H1 (cell line): ENCODE data around the gene TIAL1. TPM values are rescaled to one million over a fixed set of nuclear protein-coding genes. Genes with fewer than 3 reads are reported as not detected.

ENCODE experiments used
- CTCF ChIA-PET: fragments of 300-600 bp; sonication (Branson Sonifier 250); formaldehyde crosslinking; loops from one replicate; lab custom pipeline; 2021; ENCODE audit not compliant: partially characterized antibody; lab: Charles Lee
- POLR2A ChIA-PET: fragments of 300-600 bp; sonication (Branson Sonifier 250); formaldehyde crosslinking; loops from one replicate; lab custom pipeline; 2021; ENCODE audit warnings: inconsistent platforms; ENCODE audit not compliant: partially characterized antibody; lab: Charles Lee
- DNase-seq, 2 experiments: peaks; one replicate each; pipeline versions ENCODE4 v3.0.0 to v3.0.0-alpha.2; 2010 to 2022; ENCODE audit warnings: low spot score in 2 of 2, low read depth in 1 of 2, mixed read lengths in 1 of 2
- FAIRE-seq: peaks from 2 replicates; lab custom pipeline; 2011; peaks lifted over from hg19 to GRCh38; lab: Jason Lieb, UNC
- H2AFZ ChIP-seq: 2 replicates; pipeline ENCODE4 v1.8.1; 2012; ENCODE audit warnings: low read length, inconsistent platforms
- H2AK5ac ChIP-seq: 2 replicates; pipeline ENCODE4 v1.6.1; 2013; ENCODE audit warnings: low read depth, low read length
- H2BK120ac ChIP-seq: replicated peaks from 2 replicates; pipeline ENCODE3; 2013; ENCODE audit warnings: low read depth, low read length, inconsistent platforms
- H2BK12ac ChIP-seq: 2 replicates; pipeline ENCODE4 v1.6.1; 2013; ENCODE audit warnings: low read depth, low read length
- H2BK15ac ChIP-seq: 2 replicates; pipeline ENCODE4 v1.6.1; 2013; ENCODE audit warnings: low read length
- H2BK20ac ChIP-seq: 2 replicates; pipeline ENCODE4 v1.6.1; 2013; ENCODE audit warnings: low read length
- H2BK5ac ChIP-seq: 2 replicates; pipeline ENCODE4 v1.6.1; 2013; ENCODE audit warnings: low read depth, low read length
- H3K14ac ChIP-seq: 2 replicates; pipeline ENCODE4 v1.6.1; 2013; ENCODE audit warnings: inconsistent platforms; ENCODE audit not compliant: insufficient read length
- H3K18ac ChIP-seq: 2 replicates; pipeline ENCODE4 v1.6.1; 2013; ENCODE audit warnings: low read length; ENCODE audit errors: extremely low read depth
- H3K23ac ChIP-seq: 2 replicates; pipeline ENCODE4 v1.6.1; 2013; ENCODE audit warnings: inconsistent platforms; ENCODE audit not compliant: insufficient read length
- H3K23me2 ChIP-seq: 2 replicates; pipeline ENCODE4 v1.6.1; 2013; ENCODE audit warnings: low read depth, low read length
- H3K27ac ChIP-seq: 2 replicates; pipeline ENCODE4 v1.6.1; 2011; ENCODE audit warnings: low read depth, low read length, inconsistent platforms
- H3K27me3 ChIP-seq, 4 experiments: replicated peaks in 1 of 4; 1 replicate in 1 of 4; 2 replicates in 3 of 4; pipeline versions ENCODE4 v1.6.1 to v1.8.1; 2011 to 2013; ENCODE audit warnings: low read length in 3 of 4, mild to moderate bottlenecking in 3 of 4, inconsistent platforms in 2 of 4, mixed read lengths in 2 of 4, moderate library complexity in 1 of 4; ENCODE audit not compliant: control insufficient read depth in 3 of 4, insufficient read depth in 3 of 4; ENCODE audit errors: extremely low read depth in 1 of 4
- H3K36me3 ChIP-seq, 4 experiments: 2 replicates each; pipeline versions ENCODE4 v1.6.1 to v1.8.1; 2011 to 2013; ENCODE audit warnings: mild to moderate bottlenecking in 4 of 4, low read length in 3 of 4, moderate library complexity in 2 of 4, control low read depth in 1 of 4, inconsistent platforms in 1 of 4; ENCODE audit not compliant: insufficient read depth in 4 of 4, control insufficient read depth in 2 of 4
- H3K4ac ChIP-seq: replicated peaks from 2 replicates; pipeline ENCODE3; 2013; ENCODE audit warnings: low read length, low read depth, mixed read lengths, inconsistent platforms; ENCODE audit not compliant: insufficient read length
- H3K4me1 ChIP-seq, 4 experiments: replicated peaks in 1 of 4; 1 replicate in 1 of 4; 2 replicates in 3 of 4; pipeline versions ENCODE4 v1.6.1 to v1.8.1; 2011 to 2013; ENCODE audit warnings: low read length in 3 of 4, inconsistent platforms in 2 of 4, mixed read lengths in 1 of 4; ENCODE audit not compliant: insufficient read depth in 4 of 4, control insufficient read depth in 3 of 4
- H3K4me2 ChIP-seq, 2 experiments: 2 replicates each; pipeline versions ENCODE4 v1.6.1 to v1.8.1; 2011 to 2013; ENCODE audit warnings: low read depth in 2 of 2, low read length in 2 of 2, control low read depth in 1 of 2, inconsistent platforms in 1 of 2, mild to moderate bottlenecking in 1 of 2; ENCODE audit not compliant: insufficient read depth in 1 of 2
- H3K4me3 ChIP-seq, 4 experiments: fragments of 200-600, 300-600 bp in 1 of 4; sonication (generic), shearing (Covaris generic), sonication (Bioruptor Twin) in 1 of 4; 2 replicates each; pipeline versions ENCODE4 v1.5.1 to v1.8.1; 2011 to 2016; ENCODE audit warnings: low read length in 4 of 4, low read depth in 3 of 4, control low read depth in 2 of 4, inconsistent platforms in 2 of 4, mild to moderate bottlenecking in 2 of 4, mixed read lengths in 1 of 4, moderate library complexity in 1 of 4; ENCODE audit not compliant: insufficient read depth in 2 of 4; ENCODE audit errors: extremely low read depth in 1 of 4
- H3K56ac ChIP-seq: replicated peaks from 2 replicates; pipeline ENCODE3; 2013; ENCODE audit warnings: low read depth, mild to moderate bottlenecking, mixed read lengths, low read length, inconsistent platforms; ENCODE audit not compliant: insufficient read length
- H3K79me1 ChIP-seq: 2 replicates; pipeline ENCODE4 v1.6.1; 2013; ENCODE audit warnings: low read depth, low read length, control low read depth
- H3K79me2 ChIP-seq, 2 experiments: 2 replicates each; pipeline versions ENCODE4 v1.6.1 to v1.8.1; 2012 to 2013; ENCODE audit warnings: low read length in 2 of 2, mild to moderate bottlenecking in 2 of 2, inconsistent platforms in 1 of 2; ENCODE audit not compliant: insufficient read depth in 2 of 2, control insufficient read depth in 1 of 2
- H3K9ac ChIP-seq, 4 experiments: replicated peaks in 1 of 4; 1 replicate in 1 of 4; 2 replicates in 3 of 4; pipeline versions ENCODE4 v1.6.1 to v1.8.1; 2011 to 2013; ENCODE audit warnings: low read depth in 3 of 4, low read length in 3 of 4, control low read depth in 2 of 4, mild to moderate bottlenecking in 2 of 4, moderate library complexity in 2 of 4, inconsistent platforms in 1 of 4; ENCODE audit errors: extremely low read depth in 1 of 4
- H3K9me3 ChIP-seq, 2 experiments: 2 replicates each; pipeline versions ENCODE4 v1.6.1 to v1.8.1; 2012 to 2013; ENCODE audit warnings: mild to moderate bottlenecking in 2 of 2, moderate library complexity in 2 of 2, control low read depth in 1 of 2, inconsistent platforms in 1 of 2, low read depth in 1 of 2, low read length in 1 of 2, mixed read lengths in 1 of 2; ENCODE audit not compliant: insufficient read depth in 2 of 2
- H4K20me1 ChIP-seq, 2 experiments: replicated peaks in 1 of 2; 2 replicates each; pipeline versions ENCODE3 to v1.8.1; 2011 to 2013; ENCODE audit warnings: inconsistent platforms in 2 of 2, low read length in 2 of 2, mild to moderate bottlenecking in 1 of 2; ENCODE audit not compliant: insufficient read depth in 2 of 2, control insufficient read depth in 1 of 2
- H4K5ac ChIP-seq: 2 replicates; pipeline ENCODE4 v1.6.1; 2013; ENCODE audit warnings: low read length, low read depth, mixed read lengths, inconsistent platforms; ENCODE audit not compliant: insufficient read length
- H4K8ac ChIP-seq: 2 replicates; pipeline ENCODE4 v1.8.0; 2013; ENCODE audit warnings: mild to moderate bottlenecking, moderate library complexity, low read length, inconsistent platforms; ENCODE audit not compliant: insufficient read depth; ENCODE audit errors: extremely low read depth
- H4K91ac ChIP-seq: replicated peaks from 2 replicates; pipeline ENCODE3; 2013; ENCODE audit warnings: low read length, mixed read lengths, inconsistent platforms; ENCODE audit not compliant: insufficient read length
- CHD2 ChIP-seq: IDR thresholded peaks from 2 replicates; pipeline ENCODE4 v1.6.1; 2012; ENCODE audit warnings: low read length, improper control_type of control experiment
- CTCF ChIP-seq, 3 experiments: IDR thresholded peaks; 1 replicate in 2 of 3; 2 replicates in 1 of 3; pipeline versions ENCODE4 v1.5.1 to v1.6.1; 2011; ENCODE audit warnings: low read length in 3 of 3, mild to moderate bottlenecking in 3 of 3, inconsistent platforms in 2 of 3, low read depth in 1 of 3, moderate library complexity in 1 of 3; ENCODE audit not compliant: insufficient read depth in 1 of 3; ENCODE audit errors: control extremely low read depth in 1 of 3
- POLR2AphosphoS5 ChIP-seq: IDR thresholded peaks from 2 replicates; pipeline ENCODE4 v1.6.1; 2011; ENCODE audit warnings: low read depth, low read length
- RFX5 ChIP-seq: IDR thresholded peaks from 2 replicates; pipeline ENCODE4 v1.6.1; 2011; ENCODE audit warnings: low read depth, low read length, improper control_type of control experiment, borderline replicate concordance
- SAP30 ChIP-seq: fragments of 300-600 bp; sonication (generic); IDR thresholded peaks from 2 replicates; pipeline ENCODE4 v1.7.1; 2012; ENCODE audit warnings: low read length, moderate library complexity, mild to moderate bottlenecking, inconsistent platforms; ENCODE audit not compliant: insufficient read depth, insufficient replicate concordance
- SP4 ChIP-seq: IDR thresholded peaks from 2 replicates; pipeline ENCODE4 v1.6.1; 2012; ENCODE audit warnings: low read length, inconsistent platforms
- SUZ12 ChIP-seq: fragments of 200-600 bp; sonication (generic); IDR thresholded peaks from 2 replicates; pipeline ENCODE4 v1.6.1; 2012; ENCODE audit warnings: mild to moderate bottlenecking, inconsistent platforms, low read length, moderate library complexity, mixed read lengths
- TAF1 ChIP-seq: IDR thresholded peaks from 2 replicates; pipeline ENCODE4 v1.6.1; 2011; ENCODE audit warnings: mild to moderate bottlenecking, low read depth, low read length
- TBP ChIP-seq: IDR thresholded peaks from 2 replicates; pipeline ENCODE4 v1.6.1; 2011; ENCODE audit warnings: low read depth, low read length, improper control_type of control experiment
- USF2 ChIP-seq: IDR thresholded peaks from 2 replicates; pipeline ENCODE4 v1.6.1; 2011; ENCODE audit warnings: low read length, improper control_type of control experiment
- WGBS, 2 experiments: shearing (Covaris generic) in 1 of 2; methylation state at CpG; one replicate each; pipeline versions ENCODE4 v1.1.6 to v1.1.7; 2013 to 2015; ENCODE audit warnings: low lambda C conversion rate in 2 of 2, mixed read lengths in 2 of 2, inconsistent platforms in 1 of 2, low coverage in 1 of 2, missing lambda C conversion rate in 1 of 2; ENCODE audit not compliant: insufficient replicate concordance in 2 of 2, insufficient coverage in 1 of 2, insufficient read length in 1 of 2; ENCODE audit errors: extremely low coverage in 1 of 2, missing lambda C conversion rate in 1 of 2; 5-methylcytosine and 5-hydroxymethylcytosine counted together
- polyA plus RNA-seq, 7 experiments: library from polyadenylated mRNA; depleted of rRNA in 3 of 7; stranded (reverse) in 5 of 7; unstranded in 2 of 7; fragments of >200 nt in 5 of 7; fragments of 200-250 nt in 2 of 7; gene quantifications; 1 replicate in 5 of 7; 2 replicates in 1 of 7; 4 replicates in 1 of 7; pipeline versions ENCODE4 v1.2.1 to v1.2.3, GENCODE V29; 2011 to 2013; ENCODE audit warnings: missing spikeins in 2 of 7, mixed read lengths in 2 of 7
- total RNA-seq: library from RNA; stranded (reverse); fragmentation: NEBNext Ultra II Directional; extraction: Animal tissue kit (Norgen Biotek cat#: 25700); gene quantifications from 2 replicates; pipeline ENCODE4 v1.2.1, GENCODE V29; 2021

Gene TIAL1
- total and polyA plus RNA-seq, 2 of the 8 experiments (the other 6 are each of a cell fraction or from before 2014, with no cell fraction given), result 50.4 to 166 TPM

- H3K27ac ChIP-seq, result no peak overlapping the region
- POLR2A ChIA-PET, result interaction anchor here (0.6 to 1.9 kb wide), 2 partner anchors 10 to 222 kb away, joined by 3 to 6 read pairs; partner anchors contain the start of gene BAG3
- no peak overlapping the region for H3K4me2 ChIP-seq
- DNase-seq (no peak), FAIRE-seq (no peak)
- H4K20me1 ChIP-seq, result no peaks in the 10 kb centered on the region
- H2BK15ac ChIP-seq, result no peak overlapping the region
- H2AK5ac ChIP-seq, result no peak overlapping the region
- WGBS, 2 experiments, result 85% methylated on average over 6 of the region's 8 CpGs; no CpG with 5 or more reads in 1 of the 2 experiments
- H2AFZ ChIP-seq, result no peak overlapping the region
- H2BK5ac ChIP-seq, result no peak overlapping the region
- H3K4ac ChIP-seq, result no peak overlapping the region
- H3K9me3 ChIP-seq, result no peaks in the 10 kb centered on the region
- no peak overlapping the region for H3K56ac ChIP-seq
- H2BK120ac ChIP-seq, result no peak overlapping the region
- no peak overlapping the region for H4K8ac ChIP-seq
- no peak overlapping the region for H4K5ac ChIP-seq
- H3K23ac ChIP-seq, result no peak overlapping the region
- H3K79me2 ChIP-seq, result no peaks in the 10 kb centered on the region
- H3K27me3 ChIP-seq, result no peaks in the 10 kb centered on the region
- no peaks in the 10 kb centered on the region; a peak in 2 of 7 replicates for H3K4me1 ChIP-seq
- no peak overlapping the region for H3K4me3 ChIP-seq
- H3K36me3 ChIP-seq, result no peaks in the 10 kb centered on the region
- H4K91ac ChIP-seq, result no peak overlapping the region
- no peaks in the 10 kb centered on the region; the same call in 1 of the 2 replicates for H3K23me2 ChIP-seq
- H2BK20ac ChIP-seq, result no peak overlapping the region
- H3K79me1 ChIP-seq, result no peaks in the 10 kb centered on the region
- H3K9ac ChIP-seq, result no peak overlapping the region
- no peak overlapping the region for H2BK12ac ChIP-seq
- no peak overlapping the region for H3K18ac ChIP-seq
- CTCF ChIA-PET, result interaction anchor here (0.6 to 0.7 kb wide), 2 partner anchors 31 to 1049 kb away, joined by 3 to 4 read pairs; no protein-coding TSS in a partner anchor
- H3K14ac ChIP-seq, result no peak overlapping the region
- TF ChIP-seq TAF1 (no peak), CHD2 (no peak), SAP30 (no peak), RFX5 (no peak), SUZ12 (no peak), POLR2AphosphoS5 (no peak), SP4 (no peak), USF2 (no peak), CTCF (IDR thresholded peaks at IDR 0.05; ENCODE audit: control extremely low read depth in 1 of 3, insufficient read depth in 1 of 3, low read depth in 1 of 3, low read length in 3 of 3) (no peak), TBP (no peak)
Measured at GRCh38 chr10:119640875-119641526, 44.2 kb upstream of the TIAL1 start.
